H1 (cell line): ENCODE measurements around the gene RNF145. TPM values are rescaled to one million over a fixed set of nuclear protein-coding genes. Genes with fewer than 3 reads are reported as not detected.

Experiments used
- CTCF ChIA-PET: fragments of 300-600 bp; sonication (Branson Sonifier 250); formaldehyde crosslinking; loops from one replicate; lab custom pipeline; 2021; ENCODE audit not compliant: partially characterized antibody; lab: Charles Lee
- POLR2A ChIA-PET: fragments of 300-600 bp; sonication (Branson Sonifier 250); formaldehyde crosslinking; loops from one replicate; lab custom pipeline; 2021; ENCODE audit warnings: inconsistent platforms; ENCODE audit not compliant: partially characterized antibody; lab: Charles Lee
- DNase-seq, 2 experiments: peaks; one replicate each; pipeline versions ENCODE4 v3.0.0 to v3.0.0-alpha.2; 2010 to 2022; ENCODE audit warnings: low spot score in 2 of 2, low read depth in 1 of 2, mixed read lengths in 1 of 2
- FAIRE-seq: peaks from 2 replicates; lab custom pipeline; 2011; peaks lifted over from hg19 to GRCh38; lab: Jason Lieb, UNC
- H2AFZ ChIP-seq: 2 replicates; pipeline ENCODE4 v1.8.1; 2012; ENCODE audit warnings: low read length, inconsistent platforms
- H2AK5ac ChIP-seq: 2 replicates; pipeline ENCODE4 v1.6.1; 2013; ENCODE audit warnings: low read depth, low read length
- H2BK120ac ChIP-seq: replicated peaks from 2 replicates; pipeline ENCODE3; 2013; ENCODE audit warnings: low read depth, low read length, inconsistent platforms
- H2BK12ac ChIP-seq: 2 replicates; pipeline ENCODE4 v1.6.1; 2013; ENCODE audit warnings: low read depth, low read length
- H2BK15ac ChIP-seq: 2 replicates; pipeline ENCODE4 v1.6.1; 2013; ENCODE audit warnings: low read length
- H2BK20ac ChIP-seq: 2 replicates; pipeline ENCODE4 v1.6.1; 2013; ENCODE audit warnings: low read length
- H2BK5ac ChIP-seq: 2 replicates; pipeline ENCODE4 v1.6.1; 2013; ENCODE audit warnings: low read depth, low read length
- H3K14ac ChIP-seq: 2 replicates; pipeline ENCODE4 v1.6.1; 2013; ENCODE audit warnings: inconsistent platforms; ENCODE audit not compliant: insufficient read length
- H3K18ac ChIP-seq: 2 replicates; pipeline ENCODE4 v1.6.1; 2013; ENCODE audit warnings: low read length; ENCODE audit errors: extremely low read depth
- H3K23ac ChIP-seq: 2 replicates; pipeline ENCODE4 v1.6.1; 2013; ENCODE audit warnings: inconsistent platforms; ENCODE audit not compliant: insufficient read length
- H3K23me2 ChIP-seq: 2 replicates; pipeline ENCODE4 v1.6.1; 2013; ENCODE audit warnings: low read depth, low read length
- H3K27ac ChIP-seq: 2 replicates; pipeline ENCODE4 v1.6.1; 2011; ENCODE audit warnings: low read depth, low read length, inconsistent platforms
- H3K27me3 ChIP-seq, 4 experiments: replicated peaks in 1 of 4; 1 replicate in 1 of 4; 2 replicates in 3 of 4; pipeline versions ENCODE4 v1.6.1 to v1.8.1; 2011 to 2013; ENCODE audit warnings: low read length in 3 of 4, mild to moderate bottlenecking in 3 of 4, inconsistent platforms in 2 of 4, mixed read lengths in 2 of 4, moderate library complexity in 1 of 4; ENCODE audit not compliant: control insufficient read depth in 3 of 4, insufficient read depth in 3 of 4; ENCODE audit errors: extremely low read depth in 1 of 4
- H3K36me3 ChIP-seq, 4 experiments: 2 replicates each; pipeline versions ENCODE4 v1.6.1 to v1.8.1; 2011 to 2013; ENCODE audit warnings: mild to moderate bottlenecking in 4 of 4, low read length in 3 of 4, moderate library complexity in 2 of 4, control low read depth in 1 of 4, inconsistent platforms in 1 of 4; ENCODE audit not compliant: insufficient read depth in 4 of 4, control insufficient read depth in 2 of 4
- H3K4ac ChIP-seq: replicated peaks from 2 replicates; pipeline ENCODE3; 2013; ENCODE audit warnings: low read length, low read depth, mixed read lengths, inconsistent platforms; ENCODE audit not compliant: insufficient read length
- H3K4me1 ChIP-seq, 4 experiments: replicated peaks in 1 of 4; 1 replicate in 1 of 4; 2 replicates in 3 of 4; pipeline versions ENCODE4 v1.6.1 to v1.8.1; 2011 to 2013; ENCODE audit warnings: low read length in 3 of 4, inconsistent platforms in 2 of 4, mixed read lengths in 1 of 4; ENCODE audit not compliant: insufficient read depth in 4 of 4, control insufficient read depth in 3 of 4
- H3K4me2 ChIP-seq, 2 experiments: 2 replicates each; pipeline versions ENCODE4 v1.6.1 to v1.8.1; 2011 to 2013; ENCODE audit warnings: low read depth in 2 of 2, low read length in 2 of 2, control low read depth in 1 of 2, inconsistent platforms in 1 of 2, mild to moderate bottlenecking in 1 of 2; ENCODE audit not compliant: insufficient read depth in 1 of 2
- H3K4me3 ChIP-seq, 4 experiments: fragments of 200-600, 300-600 bp in 1 of 4; sonication (generic), shearing (Covaris generic), sonication (Bioruptor Twin) in 1 of 4; 2 replicates each; pipeline versions ENCODE4 v1.5.1 to v1.8.1; 2011 to 2016; ENCODE audit warnings: low read length in 4 of 4, low read depth in 3 of 4, control low read depth in 2 of 4, inconsistent platforms in 2 of 4, mild to moderate bottlenecking in 2 of 4, mixed read lengths in 1 of 4, moderate library complexity in 1 of 4; ENCODE audit not compliant: insufficient read depth in 2 of 4; ENCODE audit errors: extremely low read depth in 1 of 4
- H3K56ac ChIP-seq: replicated peaks from 2 replicates; pipeline ENCODE3; 2013; ENCODE audit warnings: low read depth, mild to moderate bottlenecking, mixed read lengths, low read length, inconsistent platforms; ENCODE audit not compliant: insufficient read length
- H3K79me1 ChIP-seq: 2 replicates; pipeline ENCODE4 v1.6.1; 2013; ENCODE audit warnings: low read depth, low read length, control low read depth
- H3K79me2 ChIP-seq, 2 experiments: 2 replicates each; pipeline versions ENCODE4 v1.6.1 to v1.8.1; 2012 to 2013; ENCODE audit warnings: low read length in 2 of 2, mild to moderate bottlenecking in 2 of 2, inconsistent platforms in 1 of 2; ENCODE audit not compliant: insufficient read depth in 2 of 2, control insufficient read depth in 1 of 2
- H3K9ac ChIP-seq, 4 experiments: replicated peaks in 1 of 4; 1 replicate in 1 of 4; 2 replicates in 3 of 4; pipeline versions ENCODE4 v1.6.1 to v1.8.1; 2011 to 2013; ENCODE audit warnings: low read depth in 3 of 4, low read length in 3 of 4, control low read depth in 2 of 4, mild to moderate bottlenecking in 2 of 4, moderate library complexity in 2 of 4, inconsistent platforms in 1 of 4; ENCODE audit errors: extremely low read depth in 1 of 4
- H3K9me3 ChIP-seq, 2 experiments: 2 replicates each; pipeline versions ENCODE4 v1.6.1 to v1.8.1; 2012 to 2013; ENCODE audit warnings: mild to moderate bottlenecking in 2 of 2, moderate library complexity in 2 of 2, control low read depth in 1 of 2, inconsistent platforms in 1 of 2, low read depth in 1 of 2, low read length in 1 of 2, mixed read lengths in 1 of 2; ENCODE audit not compliant: insufficient read depth in 2 of 2
- H4K20me1 ChIP-seq, 2 experiments: replicated peaks in 1 of 2; 2 replicates each; pipeline versions ENCODE3 to v1.8.1; 2011 to 2013; ENCODE audit warnings: inconsistent platforms in 2 of 2, low read length in 2 of 2, mild to moderate bottlenecking in 1 of 2; ENCODE audit not compliant: insufficient read depth in 2 of 2, control insufficient read depth in 1 of 2
- H4K5ac ChIP-seq: 2 replicates; pipeline ENCODE4 v1.6.1; 2013; ENCODE audit warnings: low read length, low read depth, mixed read lengths, inconsistent platforms; ENCODE audit not compliant: insufficient read length
- H4K8ac ChIP-seq: 2 replicates; pipeline ENCODE4 v1.8.0; 2013; ENCODE audit warnings: mild to moderate bottlenecking, moderate library complexity, low read length, inconsistent platforms; ENCODE audit not compliant: insufficient read depth; ENCODE audit errors: extremely low read depth
- H4K91ac ChIP-seq: replicated peaks from 2 replicates; pipeline ENCODE3; 2013; ENCODE audit warnings: low read length, mixed read lengths, inconsistent platforms; ENCODE audit not compliant: insufficient read length
- GTF2F1 ChIP-seq: IDR thresholded peaks from 2 replicates; pipeline ENCODE4 v1.6.1; 2012; ENCODE audit warnings: low read depth, low read length, improper control_type of control experiment, borderline replicate concordance
- WGBS, 2 experiments: shearing (Covaris generic) in 1 of 2; methylation state at CpG; one replicate each; pipeline versions ENCODE4 v1.1.6 to v1.1.7; 2013 to 2015; ENCODE audit warnings: low lambda C conversion rate in 2 of 2, mixed read lengths in 2 of 2, inconsistent platforms in 1 of 2, low coverage in 1 of 2, missing lambda C conversion rate in 1 of 2; ENCODE audit not compliant: insufficient replicate concordance in 2 of 2, insufficient coverage in 1 of 2, insufficient read length in 1 of 2; ENCODE audit errors: extremely low coverage in 1 of 2, missing lambda C conversion rate in 1 of 2; 5-methylcytosine and 5-hydroxymethylcytosine counted together
- polyA plus RNA-seq, 7 experiments: library from polyadenylated mRNA; depleted of rRNA in 3 of 7; stranded (reverse) in 5 of 7; unstranded in 2 of 7; fragments of >200 nt in 5 of 7; fragments of 200-250 nt in 2 of 7; gene quantifications; 1 replicate in 5 of 7; 2 replicates in 1 of 7; 4 replicates in 1 of 7; pipeline versions ENCODE4 v1.2.1 to v1.2.3, GENCODE V29; 2011 to 2013; ENCODE audit warnings: missing spikeins in 2 of 7, mixed read lengths in 2 of 7
- total RNA-seq: library from RNA; stranded (reverse); fragmentation: NEBNext Ultra II Directional; extraction: Animal tissue kit (Norgen Biotek cat#: 25700); gene quantifications from 2 replicates; pipeline ENCODE4 v1.2.1, GENCODE V29; 2021

The RNF145 gene
- total and polyA plus RNA-seq, 2 of the 8 experiments (the other 6 are each of a cell fraction or from before 2014, with no cell fraction given), result 34.2 to 72.5 TPM

DNA sequence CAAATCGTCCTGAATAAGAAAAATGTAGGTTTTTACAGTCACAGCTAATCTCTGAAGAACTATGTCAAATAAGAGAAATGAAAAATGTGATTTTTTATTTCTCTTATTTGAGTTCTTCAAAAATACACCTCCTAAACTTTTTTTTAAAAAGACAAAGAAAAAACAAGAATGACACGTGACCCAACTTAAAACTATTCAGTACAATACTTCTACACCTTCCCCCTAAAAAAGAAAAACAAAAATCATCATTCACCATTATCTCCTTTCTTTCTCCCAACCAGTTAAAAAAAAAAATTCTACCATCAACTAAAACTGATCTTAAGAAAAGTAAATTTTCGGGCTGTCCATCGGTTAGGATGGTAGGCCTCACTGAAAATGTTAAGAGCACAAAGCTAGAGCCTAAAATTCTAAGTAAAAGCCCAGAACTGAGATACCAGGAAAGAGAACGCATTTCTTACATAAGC, 2.1 kb downstream of the RNF145 start:
- Histone ChIP-seq H3K27ac (no peak overlapping the region), H4K5ac (no peak overlapping the region)

More for the DNA sequence above, 2.1 kb downstream of the RNF145 start:
- Histone ChIP-seq H3K4me2 (peak overlapping the region; percentile 84 to 96), H4K20me1 (peaks cover 3 to 4% of the 10 kb centered on the region in 2 experiments), H3K23me2 (peaks cover 21% of the 10 kb centered on the region), H2AFZ (no peak overlapping the region), H2BK15ac (no peak overlapping the region), H3K4me3 (peak overlapping the region; percentile 86 to 95 (median 90); a peak in 7 of 8 replicates), H2BK12ac (0 out of 2 replicates have a peak overlapping the region, but pooled peaks have one; percentile 31), H3K9ac (peak overlapping the region; percentile 13 to 83 (median 50); a peak in 4 of 7 replicates), H3K14ac (no peak overlapping the region), H3K9me3 (no peaks in the 10 kb centered on the region), H3K36me3 (no peaks in the 10 kb centered on the region; a peak in 1 of 8 replicates), H4K8ac (no peak overlapping the region), H2BK20ac (no peak overlapping the region), H3K18ac (no peak overlapping the region), H3K79me1 (peaks cover 2% of the 10 kb centered on the region; the same call in 1 of the 2 replicates), H3K4ac (no peak overlapping the region), H3K27me3 (peaks cover 0 to 5% (median 1%) of the 10 kb centered on the region in 4 experiments; a peak in 3 of 7 replicates), H3K23ac (no peak overlapping the region), H4K91ac (no peak overlapping the region), H3K79me2 (peaks cover 4 to 63% of the 10 kb centered on the region in 2 experiments; a peak in 3 of 4 replicates)
- FAIRE-seq (no peak), DNase-seq (no peak)
- CTCF ChIA-PET, result interaction anchor here (0.6 to 1.8 kb wide), 7 partner anchors 8 to 1739 kb away, joined by 3 to 7 read pairs (median 3); no protein-coding TSS in a partner anchor
- POLR2A ChIA-PET, result interaction anchor here (0.7 to 1.8 kb wide), 4 partner anchors 9 to 40 kb away, joined by 3 to 7 read pairs (median 4); no protein-coding TSS in a partner anchor
- TF ChIP-seq GTF2F1, result no peak
- TF ChIP-seq, all 59 proteins: peak for 0
- no peak overlapping the region; the same call in 1 of the 2 replicates for H2AK5ac ChIP-seq
- no peak overlapping the region for H2BK120ac ChIP-seq
- H3K56ac ChIP-seq, result no peak overlapping the region
- H2BK5ac ChIP-seq, result 0 out of 2 replicates have a peak overlapping the region, but pooled peaks have one; percentile 35
- WGBS, 2 experiments, result 55% methylated on average over 5 of the region's 5 CpGs; no CpG with 5 or more reads in 1 of the 2 experiments
- peaks cover 2 to 11% (median 4%) of the 10 kb centered on the region in 4 experiments; a peak in 5 of 7 replicates for H3K4me1 ChIP-seq
